Small intestine (tissue), 4 donors: Measurements from ENCODE around the gene SULT2A1. TPM values are rescaled to one million over a fixed set of nuclear protein-coding genes. Genes with fewer than 3 reads are reported as not detected.

Source experiments
- polyA plus RNA-seq, 4 donors: library from polyadenylated mRNA; stranded (reverse) in 3 of 4; unstranded in 1 of 4; fragments of 200-250 nt in 3 of 4; fragments of 120-200 nt in 1 of 4; gene quantifications; one replicate each; pipeline versions ENCODE4 v1.2.1 to v1.2.3, GENCODE V29; 2013
- donor health status: healthy with polysubstance abuse.
- donor health status: Bipolar disorder and iron deficiency.
- donor health status: healthy.

The SULT2A1 gene
- polyA plus RNA-seq, 4 donors, result 12.7 to 275 (median 187) TPM

Other genes with a start within 250 kb of the SULT2A1 start
- gene EHD2, start 172.9 kb downstream of the SULT2A1 start, polyA plus RNA-seq, result 10 to 100 TPM in 2 of 4 donors, 1 to 10 TPM in 1, under 1 TPM in 1; 0.89 to 35.1 (median 12.4) TPM
- gene NOP53, start 140.8 kb downstream of the SULT2A1 start, polyA plus RNA-seq, result 100 to 1,000 TPM; 290 to 621 (median 552) TPM
- gene SELENOW, start 107.6 kb downstream of the SULT2A1 start, polyA plus RNA-seq, result 100 to 1,000 TPM; 129 to 434 (median 350) TPM
- not detected for gene TPRX1, start 81.8 kb downstream of the SULT2A1 start, polyA plus RNA-seq
- under 1 TPM in 1 of 4 donors, not detected in 3; 0.12 TPM for gene CRX, start 64.4 kb downstream of the SULT2A1 start, polyA plus RNA-seq
- gene TPRX2, start 27.1 kb downstream of the SULT2A1 start, polyA plus RNA-seq, result not detected
- not detected for gene BSPH1, start 105.9 kb upstream of the SULT2A1 start, polyA plus RNA-seq
- gene ELSPBP1, start 108.3 kb upstream of the SULT2A1 start, polyA plus RNA-seq, result not detected
- gene CABP5, start 157.8 kb upstream of the SULT2A1 start, polyA plus RNA-seq, result not detected
- gene PLA2G4C, start 224.5 kb upstream of the SULT2A1 start, polyA plus RNA-seq, result 10 to 100 TPM in 2 of 4 donors, 1 to 10 TPM in 2; 4.0 to 29.2 (median 11.4) TPM